CD4-positive, CD25-positive, alpha-beta regulatory T cell (primary cell): ENCODE data around the gene VPS13A. TPM values are rescaled to one million over a fixed set of nuclear protein-coding genes. Genes with fewer than 3 reads are reported as not detected.

Source experiments
- ATAC-seq, 2 donors: fragments of 150-1000 bp; cut with Tn5 transposase; one replicate each; pipeline ENCODE4 v1.10.0; 2021; ENCODE audit warnings: low read depth in 2 of 2, moderate number of reproducible peaks in 2 of 2, moderate library complexity in 1 of 2
- DNase-seq, 3 donors: peaks; one replicate each; pipeline versions ENCODE4 v3.0.0 to v3.0.0-alpha.2; 2012 to 2022; ENCODE audit warnings: mixed read lengths in 1 of 3
- H3K27ac ChIP-seq: one replicate; pipeline ENCODE4 v1.7.0; 2013; ENCODE audit warnings: mild to moderate bottlenecking, low read length; ENCODE audit not compliant: insufficient read depth, poor library complexity, severe bottlenecking
- H3K27me3 ChIP-seq: one replicate; pipeline ENCODE4 v1.7.0; 2013; ENCODE audit warnings: low read length; ENCODE audit not compliant: control insufficient read depth, insufficient read depth
- H3K36me3 ChIP-seq: one replicate; pipeline ENCODE4 v1.7.0; 2013; ENCODE audit warnings: mild to moderate bottlenecking, low read length, moderate library complexity; ENCODE audit not compliant: control insufficient read depth, insufficient read depth
- H3K4me1 ChIP-seq: 2 replicates; pipeline ENCODE4 v1.7.0; 2013; ENCODE audit warnings: mild to moderate bottlenecking, low read length; ENCODE audit not compliant: insufficient read depth, control insufficient read depth, poor library complexity, severe bottlenecking
- H3K4me3 ChIP-seq: one replicate; pipeline ENCODE4 v1.7.0; 2013; ENCODE audit warnings: low read depth, mild to moderate bottlenecking, low read length, moderate library complexity
- H3K9me3 ChIP-seq, 2 experiments: 1 replicate in 1 of 2; 2 replicates in 1 of 2; pipeline ENCODE4 v1.7.0; 2013; ENCODE audit warnings: low read length in 2 of 2, mild to moderate bottlenecking in 1 of 2, moderate library complexity in 1 of 2; ENCODE audit not compliant: control insufficient read depth in 2 of 2
- H3K27ac Mint-ChIP-seq, 3 donors: one replicate each; pipeline ENCODE4 v1.8.0; 2020 to 2022; ENCODE audit warnings: mild to moderate bottlenecking in 3 of 3, mixed read lengths in 3 of 3, moderate library complexity in 2 of 3
- H3K27me3 Mint-ChIP-seq: one replicate; pipeline ENCODE4 v1.8.0; 2022; ENCODE audit warnings: mild to moderate bottlenecking, mixed read lengths
- H3K36me3 Mint-ChIP-seq: one replicate; pipeline ENCODE4 v1.8.0; 2020; ENCODE audit warnings: mixed read lengths
- H3K4me1 Mint-ChIP-seq, 4 donors: one replicate each; pipeline ENCODE4 v1.8.0; 2020 to 2022; ENCODE audit warnings: mixed read lengths in 4 of 4, mild to moderate bottlenecking in 1 of 4
- H3K4me3 Mint-ChIP-seq, 4 donors: one replicate each; pipeline ENCODE4 v1.8.0; 2020 to 2022; ENCODE audit warnings: mild to moderate bottlenecking in 4 of 4, mixed read lengths in 4 of 4, moderate library complexity in 3 of 4
- H3K9me3 Mint-ChIP-seq, 7 donors: one replicate each; pipeline ENCODE4 v1.8.0; 2020 to 2022; ENCODE audit warnings: mixed read lengths in 7 of 7, mild to moderate bottlenecking in 3 of 7, moderate library complexity in 2 of 7
- polyA plus RNA-seq, 4 donors: library from polyadenylated mRNA; unstranded; fragments of 300-500 nt; fragmentation: Illumina TruSeq; gene quantifications; one replicate each; pipeline ENCODE4 v1.2.3, GENCODE V29; 2021
- total RNA-seq: library from RNA; stranded (reverse); gene quantifications from one replicate; pipeline ENCODE4 v1.2.3, GENCODE V29; 2022

The VPS13A gene
- total and polyA plus RNA-seq, 5 donors from 2014 or later: 2.5 to 53.1 (median 3.5) TPM

DNA sequence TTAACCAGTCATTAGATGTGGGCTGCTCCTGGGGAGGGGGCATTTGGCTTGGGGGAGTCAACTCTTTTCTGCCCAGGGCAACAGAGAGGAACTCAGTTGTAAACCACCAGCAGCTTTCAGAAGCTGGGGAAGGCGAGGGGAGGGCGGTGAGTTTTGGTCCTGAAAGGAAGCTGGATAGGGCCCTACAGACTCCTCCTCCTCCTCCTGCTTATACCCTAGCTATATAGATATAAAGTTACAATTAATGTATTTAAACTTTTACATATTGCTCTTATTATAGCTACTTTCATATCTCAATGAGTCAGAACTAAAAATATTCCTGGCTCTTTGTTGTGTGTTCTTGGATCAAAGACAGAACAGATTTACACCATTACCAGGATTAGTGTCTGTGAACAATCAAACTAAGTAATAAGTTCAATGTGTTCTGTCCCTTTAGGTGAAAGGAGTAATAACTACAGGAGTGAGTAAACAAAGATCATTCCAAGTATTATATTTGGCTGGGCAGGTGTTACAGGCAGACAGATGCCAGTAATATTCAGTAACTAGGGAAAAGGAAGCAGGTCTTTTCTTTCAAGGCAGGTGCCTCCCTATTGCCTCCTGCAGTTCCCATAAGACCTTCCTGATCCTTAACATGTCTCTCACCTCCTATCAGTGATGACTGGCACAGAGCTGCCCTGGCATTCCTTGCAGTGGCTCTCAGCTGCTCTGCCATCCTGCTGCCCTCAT is 20.5 kb upstream of the VPS13A start:
- Histone ChIP-seq H3K4me1 (no peaks in the 10 kb centered on the region), H3K27me3 (peaks cover 7% of the 10 kb centered on the region), H3K36me3 (no peaks in the 10 kb centered on the region), H3K4me3 (no peak overlapping the region), H3K9me3 (no peaks in the 10 kb centered on the region), H3K27ac (no peak overlapping the region)
- H3K9me3 Mint-ChIP-seq: no peaks in the 10 kb centered on the region
- H3K36me3 Mint-ChIP-seq: no peaks in the 10 kb centered on the region
- no peak for DNase-seq
- H3K27ac Mint-ChIP-seq: no peak overlapping the region
- H3K27me3 Mint-ChIP-seq: peaks cover 40% of the 10 kb centered on the region
- no peak overlapping the region for H3K4me3 Mint-ChIP-seq
- no peaks in the 10 kb centered on the region for H3K4me1 Mint-ChIP-seq
- no peak for ATAC-seq

DNA sequence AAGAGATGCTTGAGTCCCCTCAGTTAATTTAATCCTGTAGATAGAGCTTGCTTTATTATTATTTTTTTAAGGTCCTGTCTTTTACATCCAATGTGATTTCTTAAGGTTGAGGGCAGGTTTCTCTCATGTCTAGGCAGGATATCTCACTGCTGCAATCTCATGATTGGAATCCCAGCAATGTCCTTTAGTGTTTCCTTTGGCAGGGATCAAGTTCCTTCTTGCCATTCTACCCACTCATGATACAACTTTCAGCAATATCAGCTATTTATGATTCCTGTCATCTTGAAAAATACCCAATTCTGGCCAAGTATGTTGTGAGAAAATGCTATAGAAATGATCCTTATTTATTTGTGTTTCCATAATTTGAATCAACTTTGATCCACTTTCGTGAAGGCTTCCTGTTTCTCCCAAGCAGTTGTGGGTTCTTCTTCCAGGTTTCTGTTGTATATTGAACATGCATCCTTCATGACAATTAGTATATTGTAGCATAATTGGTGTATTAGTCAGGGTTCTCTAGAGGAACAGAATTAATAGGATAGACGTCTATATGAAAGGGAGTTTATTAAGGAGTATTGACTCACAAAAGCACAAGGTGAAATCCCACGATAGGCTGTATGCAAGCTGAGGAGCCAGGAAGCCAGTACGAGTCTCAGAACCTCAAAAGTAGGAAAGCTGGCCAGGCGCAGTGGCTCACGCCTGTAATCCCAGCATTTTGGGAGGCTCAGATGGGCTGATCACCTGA is 18.4 kb upstream of the VPS13A start:
- Mint-ChIP-seq H3K36me3 (no peaks in the 10 kb centered on the region), H3K4me3 (no peak overlapping the region), H3K9me3 (no peaks in the 10 kb centered on the region), H3K4me1 (no peaks in the 10 kb centered on the region), H3K27ac (no peak overlapping the region), H3K27me3 (peaks cover 35% of the 10 kb centered on the region)
- no peak overlapping the region for H3K4me3 ChIP-seq
- peaks cover 7% of the 10 kb centered on the region for H3K27me3 ChIP-seq
- H3K4me1 ChIP-seq: no peaks in the 10 kb centered on the region
- H3K36me3 ChIP-seq: no peaks in the 10 kb centered on the region
- ATAC-seq: no peak
- H3K27ac ChIP-seq: no peak overlapping the region
- no peaks in the 10 kb centered on the region for H3K9me3 ChIP-seq
- no peak for DNase-seq

DNA sequence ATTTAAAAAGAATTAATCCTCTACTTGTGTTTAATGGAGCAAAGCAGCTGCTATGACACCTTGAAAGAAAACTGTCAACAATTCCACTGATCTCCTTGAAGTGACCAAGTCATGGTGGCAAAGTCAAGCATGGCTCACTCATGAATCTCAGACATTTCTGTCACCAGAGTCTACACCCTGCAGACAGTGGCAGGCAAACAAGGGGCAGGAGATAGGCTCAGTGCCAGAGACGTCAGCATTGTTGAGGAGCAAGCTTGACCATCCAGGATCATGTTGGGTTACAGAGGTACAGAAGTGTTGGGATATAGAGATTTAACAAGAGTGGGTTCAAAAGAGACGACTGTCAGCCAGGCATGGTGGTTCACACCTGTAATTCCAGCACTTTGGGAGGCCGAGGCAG is 16.1 kb upstream of the VPS13A start:
- DNase-seq (no peak), ATAC-seq (no peak)
- no peaks in the 10 kb centered on the region for H3K36me3 ChIP-seq
- Mint-ChIP-seq H3K9me3 (no peaks in the 10 kb centered on the region), H3K4me3 (no peak overlapping the region), H3K4me1 (no peaks in the 10 kb centered on the region), H3K27me3 (peaks cover 32% of the 10 kb centered on the region), H3K36me3 (no peaks in the 10 kb centered on the region), H3K27ac (peak overlapping the region in 1 of 3 donors; percentile 33)
- peaks cover 7% of the 10 kb centered on the region for H3K27me3 ChIP-seq
- H3K9me3 ChIP-seq: no peaks in the 10 kb centered on the region
- no peak overlapping the region for H3K4me3 ChIP-seq
- H3K4me1 ChIP-seq: no peaks in the 10 kb centered on the region
- H3K27ac ChIP-seq: no peak overlapping the region

DNA sequence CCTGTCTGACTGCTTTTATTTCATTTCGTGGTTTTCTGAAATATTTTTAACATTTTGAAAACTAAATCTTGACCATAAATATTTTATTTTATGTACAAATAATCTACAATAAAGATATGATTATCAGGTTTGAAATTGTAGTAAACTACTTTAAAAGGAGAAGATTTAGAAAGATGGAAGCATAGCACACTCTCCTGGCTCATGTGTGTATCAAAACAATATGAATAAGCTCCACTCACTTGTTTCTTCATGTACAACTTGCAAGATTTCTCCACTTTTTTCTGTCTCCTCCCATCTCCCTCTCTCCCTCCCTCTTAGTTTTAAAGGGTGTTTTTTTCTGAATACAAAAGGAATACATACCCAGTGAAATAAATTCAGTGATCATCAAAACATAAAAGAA is 15.4 kb upstream of the VPS13A start:
- DNase-seq: no peak
- Mint-ChIP-seq H3K9me3 (no peaks in the 10 kb centered on the region), H3K4me3 (no peak overlapping the region), H3K36me3 (no peaks in the 10 kb centered on the region), H3K27ac (no peak overlapping the region), H3K4me1 (no peaks in the 10 kb centered on the region), H3K27me3 (peaks cover 32% of the 10 kb centered on the region)
- no peaks in the 10 kb centered on the region for H3K4me1 ChIP-seq
- H3K27ac ChIP-seq: no peak overlapping the region
- peaks cover 4% of the 10 kb centered on the region for H3K27me3 ChIP-seq
- H3K9me3 ChIP-seq: no peaks in the 10 kb centered on the region
- no peaks in the 10 kb centered on the region for H3K36me3 ChIP-seq
- H3K4me3 ChIP-seq: no peak overlapping the region
- ATAC-seq: no peak

DNA sequence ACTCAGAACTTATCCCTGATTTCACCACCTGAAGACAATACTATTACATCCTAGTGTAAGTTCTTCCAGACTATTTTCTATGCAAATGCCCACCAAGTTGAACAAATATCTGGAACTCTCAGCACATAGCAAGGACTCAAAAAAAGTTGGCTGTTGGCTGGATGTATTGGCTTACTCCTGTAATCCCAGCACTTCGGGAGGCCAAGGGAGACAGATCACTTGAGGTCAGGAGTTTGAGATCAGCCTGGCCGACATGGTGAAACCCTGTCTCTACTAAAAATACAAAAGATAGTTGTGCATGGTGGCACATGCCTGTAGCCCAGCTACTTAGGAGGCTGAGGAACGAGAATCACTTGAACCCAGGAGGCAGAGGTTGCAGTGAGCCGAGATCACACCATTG is 15.0 kb upstream of the VPS13A start:
- no peak overlapping the region for H3K4me3 ChIP-seq
- Mint-ChIP-seq H3K27me3 (peaks cover 32% of the 10 kb centered on the region), H3K36me3 (no peaks in the 10 kb centered on the region), H3K27ac (no peak overlapping the region), H3K9me3 (no peaks in the 10 kb centered on the region), H3K4me3 (no peak overlapping the region), H3K4me1 (peaks cover 0 to 1% (median 0%) of the 10 kb centered on the region in 4 donors)
- H3K27ac ChIP-seq: no peak overlapping the region
- peaks cover 2% of the 10 kb centered on the region for H3K27me3 ChIP-seq
- ATAC-seq: no peak
- no peaks in the 10 kb centered on the region for H3K4me1 ChIP-seq
- no peak for DNase-seq
- H3K9me3 ChIP-seq: no peaks in the 10 kb centered on the region
- H3K36me3 ChIP-seq: no peaks in the 10 kb centered on the region

DNA sequence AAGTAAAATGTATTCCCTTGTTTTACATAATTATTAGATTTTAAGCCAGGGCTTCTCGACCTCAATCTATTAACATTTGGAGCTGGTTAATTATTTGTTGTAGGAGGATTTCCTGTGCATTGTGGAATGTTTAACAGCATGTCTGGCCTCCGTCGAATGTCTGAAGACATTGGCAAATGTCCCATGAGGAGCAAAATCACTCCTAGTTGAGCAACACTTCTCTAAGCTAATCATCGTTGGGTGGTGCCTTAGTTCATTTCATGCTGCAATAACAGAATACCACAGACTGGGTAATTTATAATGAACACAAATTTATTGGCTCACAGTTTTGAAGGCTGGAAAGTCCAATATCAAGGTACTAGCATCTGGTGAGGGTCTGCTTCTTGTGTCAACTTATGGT is 13.4 kb upstream of the VPS13A start:
- Mint-ChIP-seq H3K27me3 (peaks cover 25% of the 10 kb centered on the region), H3K9me3 (no peaks in the 10 kb centered on the region), H3K36me3 (no peaks in the 10 kb centered on the region), H3K27ac (no peak overlapping the region), H3K4me3 (no peak overlapping the region), H3K4me1 (peaks cover 0 to 4% (median 0%) of the 10 kb centered on the region in 4 donors)
- Histone ChIP-seq H3K36me3 (no peaks in the 10 kb centered on the region), H3K4me3 (no peak overlapping the region), H3K27me3 (peaks cover 2% of the 10 kb centered on the region), H3K27ac (no peak overlapping the region), H3K9me3 (no peaks in the 10 kb centered on the region), H3K4me1 (no peaks in the 10 kb centered on the region)
- DNase-seq: no peak
- no peak for ATAC-seq

DNA sequence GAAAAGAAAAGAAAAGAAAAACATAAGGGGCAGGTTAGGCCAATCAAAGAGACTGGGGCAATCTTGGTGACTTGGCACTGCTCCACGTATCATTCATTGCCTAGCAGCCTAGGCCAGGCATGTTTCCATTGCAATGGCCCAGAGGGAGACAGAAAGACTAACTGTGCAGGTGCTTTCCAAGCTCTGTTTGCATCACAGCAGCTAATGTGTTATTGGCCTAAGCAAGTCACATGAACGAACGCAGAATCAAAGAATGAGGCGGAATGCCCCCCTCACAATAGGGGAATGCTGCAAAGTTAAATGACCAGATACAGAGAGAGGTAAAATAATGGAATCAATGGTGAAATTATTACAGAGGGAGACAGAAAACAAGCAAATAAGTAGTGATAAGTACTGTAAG is 11.1 kb upstream of the VPS13A start:
- no peak overlapping the region for H3K4me3 ChIP-seq
- no peak overlapping the region for H3K27ac Mint-ChIP-seq
- no peaks in the 10 kb centered on the region for H3K4me1 ChIP-seq
- ATAC-seq: no peak
- H3K9me3 Mint-ChIP-seq: no peaks in the 10 kb centered on the region
- peaks cover 0 to 4% (median 0%) of the 10 kb centered on the region in 4 donors for H3K4me1 Mint-ChIP-seq
- no peak overlapping the region for H3K27ac ChIP-seq
- H3K9me3 ChIP-seq: no peaks in the 10 kb centered on the region
- H3K27me3 ChIP-seq: peaks cover 1% of the 10 kb centered on the region
- peaks cover 13% of the 10 kb centered on the region for H3K27me3 Mint-ChIP-seq
- H3K36me3 Mint-ChIP-seq: no peaks in the 10 kb centered on the region
- H3K4me3 Mint-ChIP-seq: no peak overlapping the region
- no peak for DNase-seq
- H3K36me3 ChIP-seq: no peaks in the 10 kb centered on the region
